SK-N-SH (cell line): ENCODE data around the gene NUDT22. TPM values are rescaled to one million over a fixed set of nuclear protein-coding genes. Genes with fewer than 3 reads are reported as not detected.

Experiments used
- CTCF ChIA-PET: fragments of 300-600, 350-600 bp; formaldehyde crosslinking; extraction: SDS; loops from one replicate; lab custom pipeline; 2021; lab: Yijun Ruan, JAX
- POLR2A ChIA-PET: fragments of 350-600 bp; sonication (Branson Sonifier 250); formaldehyde crosslinking; extraction: SDS; loops from one replicate; lab custom pipeline; 2020; ENCODE audit warnings: antibody characterized with exemption, inconsistent platforms; lab: Yijun Ruan, JAX
- DNase-seq: peaks from one replicate; pipeline ENCODE4 v3.0.0; 2012
- H2AFZ ChIP-seq: fragments of 200-600 bp; sonication (generic); 2 replicates; pipeline ENCODE4 v1.8.1; 2016; ENCODE audit warnings: antibody characterized with exemption, mild to moderate bottlenecking, low read depth
- H3F3A ChIP-seq: fragments of 200-600 bp; sonication (generic); replicated peaks from 2 replicates; pipeline ENCODE3; 2016; ENCODE audit warnings: antibody characterized with exemption, mild to moderate bottlenecking; ENCODE audit not compliant: insufficient read depth
- H3K27ac ChIP-seq, 2 experiments: fragments of 200-500 bp in 1 of 2; fragments of 200-600 bp in 1 of 2; sonication (Bioruptor generic) in 1 of 2; sonication (generic), shearing (Covaris generic) in 1 of 2; 2 replicates each; pipeline versions ENCODE4 v1.5.1 to v1.6.1; 2014 to 2016; ENCODE audit warnings: low read depth in 2 of 2, inconsistent platforms in 1 of 2, low read length in 1 of 2, mild to moderate bottlenecking in 1 of 2, mixed read lengths in 1 of 2
- H3K27me3 ChIP-seq: fragments of 200-600 bp; sonication (generic), shearing (Covaris generic); 2 replicates; pipeline ENCODE4 v1.6.1; 2016; ENCODE audit warnings: mixed run types; ENCODE audit not compliant: insufficient read depth
- H3K36me3 ChIP-seq, 2 experiments: fragments of 200-500 bp in 1 of 2; fragments of 200-600 bp in 1 of 2; sonication (Bioruptor generic) in 1 of 2; sonication (generic) in 1 of 2; replicated peaks in 1 of 2; 2 replicates each; pipeline versions ENCODE3 to v1.5.1; 2014 to 2016; ENCODE audit warnings: low read length in 1 of 2, mild to moderate bottlenecking in 1 of 2; ENCODE audit not compliant: insufficient read depth in 2 of 2, control insufficient read depth in 1 of 2
- H3K4me1 ChIP-seq, 2 experiments: fragments of 200-500 bp in 1 of 2; fragments of 200-600 bp in 1 of 2; sonication (Bioruptor generic) in 1 of 2; sonication (generic), shearing (Covaris generic) in 1 of 2; 2 replicates each; pipeline versions ENCODE4 v1.5.1 to v1.6.1; 2014 to 2016; ENCODE audit warnings: low read depth in 1 of 2, low read length in 1 of 2, mixed run types in 1 of 2; ENCODE audit not compliant: insufficient read depth in 2 of 2, control insufficient read depth in 1 of 2
- H3K4me2 ChIP-seq: fragments of 200-600 bp; sonication (generic), shearing (Covaris generic); 2 replicates; pipeline ENCODE4 v1.6.1; 2017; ENCODE audit warnings: mixed run types
- H3K4me3 ChIP-seq, 2 experiments: fragments of 200-500 bp in 1 of 2; fragments of 200-600 bp in 1 of 2; sonication (Bioruptor generic) in 1 of 2; sonication (generic), shearing (Covaris generic) in 1 of 2; 2 replicates each; pipeline versions ENCODE4 v1.5.1 to v1.8.1; 2014 to 2016; ENCODE audit warnings: low read depth in 2 of 2, inconsistent platforms in 1 of 2, low read length in 1 of 2, mild to moderate bottlenecking in 1 of 2, mixed read lengths in 1 of 2, moderate library complexity in 1 of 2
- H3K79me2 ChIP-seq: fragments of 200-600 bp; sonication (generic); 2 replicates; pipeline ENCODE4 v1.8.1; 2017; ENCODE audit warnings: mild to moderate bottlenecking; ENCODE audit not compliant: insufficient read depth
- H3K9ac ChIP-seq: fragments of 200-600 bp; sonication (generic); 2 replicates; pipeline ENCODE4 v1.6.1; 2017; ENCODE audit warnings: mixed run types
- H3K9me2 ChIP-seq: fragments of 200-600 bp; sonication (generic); 2 replicates; pipeline ENCODE4 v1.6.1; 2017; ENCODE audit warnings: mixed run types
- H3K9me3 ChIP-seq: fragments of 200-600 bp; sonication (generic); 2 replicates; pipeline ENCODE4 v1.6.1; 2017; ENCODE audit warnings: mixed run types, mild to moderate bottlenecking, moderate library complexity
- H4K20me1 ChIP-seq: fragments of 200-600 bp; sonication (generic); 2 replicates; pipeline ENCODE4 v1.6.1; 2017; ENCODE audit warnings: mild to moderate bottlenecking, mixed run types; ENCODE audit not compliant: insufficient read depth
- CHD2 ChIP-seq: fragments of 150-350 bp; IDR thresholded peaks from 2 replicates; pipeline ENCODE4 v1.6.1; 2018; ENCODE audit warnings: low read length; ENCODE audit not compliant: partially characterized antibody
- CTCF ChIP-seq: fragments of 200-600 bp; sonication (generic); IDR thresholded peaks from 2 replicates; pipeline ENCODE4 v1.6.1; 2017; ENCODE audit warnings: antibody characterized with exemption, mild to moderate bottlenecking, moderate library complexity
- ELF1 ChIP-seq: IDR thresholded peaks from 2 replicates; pipeline ENCODE4 v1.4.0; 2012
- EZH2phosphoT487 ChIP-seq: fragments of 200-600 bp; sonication (generic); IDR thresholded peaks from 2 replicates; pipeline ENCODE4 v1.6.1; 2017; ENCODE audit warnings: low read depth, mixed run types, mild to moderate bottlenecking, antibody characterized with exemption, moderate library complexity, borderline replicate concordance
- FOSL2 ChIP-seq: IDR thresholded peaks from 2 replicates; pipeline ENCODE4 v1.4.0; 2012; ENCODE audit warnings: low read depth, mild to moderate bottlenecking, moderate library complexity, borderline replicate concordance
- FOXJ3 ChIP-seq: sonication (generic); formaldehyde crosslinking; IDR thresholded peaks from 2 replicates; pipeline ENCODE4 v1.5.1; 2020; ENCODE audit warnings: mild to moderate bottlenecking, missing genetic modification reagents
- FOXM1 ChIP-seq: IDR thresholded peaks from 2 replicates; pipeline ENCODE4 v1.4.0; 2012; ENCODE audit warnings: low read depth, mild to moderate bottlenecking
- GATA2 ChIP-seq: sonication (generic); formaldehyde crosslinking; IDR thresholded peaks from 2 replicates; pipeline ENCODE4 v1.5.0; 2020; ENCODE audit warnings: mild to moderate bottlenecking, missing genetic modification reagents
- JUND ChIP-seq: IDR thresholded peaks from 2 replicates; pipeline ENCODE4 v1.4.0; 2012
- MXI1 ChIP-seq: IDR thresholded peaks from 2 replicates; pipeline ENCODE4 v1.6.1; 2012; ENCODE audit warnings: mild to moderate bottlenecking, low read depth, low read length, improper control_type of control experiment
- NFIC ChIP-seq: IDR thresholded peaks from 2 replicates; pipeline ENCODE4 v1.4.0; 2012; ENCODE audit warnings: borderline replicate concordance
- NRF1 ChIP-seq: IDR thresholded peaks from 2 replicates; pipeline ENCODE4 v1.6.1; 2012; ENCODE audit warnings: low read depth, mild to moderate bottlenecking, low read length
- PBX3 ChIP-seq: IDR thresholded peaks from 2 replicates; pipeline ENCODE4; 2012
- POLR2AphosphoS5 ChIP-seq: IDR thresholded peaks from 2 replicates; pipeline ENCODE4 v1.6.1; 2012; ENCODE audit warnings: low read depth, low read length
- RAD21 ChIP-seq: IDR thresholded peaks from 2 replicates; pipeline ENCODE4 v1.6.1; 2012; ENCODE audit warnings: mild to moderate bottlenecking, low read length
- RFX5 ChIP-seq: IDR thresholded peaks from 2 replicates; pipeline ENCODE4 v1.6.1; 2012; ENCODE audit warnings: mild to moderate bottlenecking, improper control_type of control experiment, low read length
- RXRA ChIP-seq: IDR thresholded peaks from 2 replicates; pipeline ENCODE4 v1.4.0; 2012; ENCODE audit warnings: low read depth, mild to moderate bottlenecking, borderline replicate concordance
- SIN3A ChIP-seq: IDR thresholded peaks from 2 replicates; pipeline ENCODE4 v1.6.1; 2012; ENCODE audit warnings: low read depth, mild to moderate bottlenecking, low read length, moderate library complexity, borderline replicate concordance
- TAF1 ChIP-seq: IDR thresholded peaks from 2 replicates; pipeline ENCODE4 v1.6.1; 2012; ENCODE audit warnings: low read depth, mild to moderate bottlenecking, low read length, moderate library complexity, borderline replicate concordance
- TCF12 ChIP-seq: IDR thresholded peaks from 2 replicates; pipeline ENCODE4 v1.4.0; 2012
- USF1 ChIP-seq: IDR thresholded peaks from 2 replicates; pipeline ENCODE4 v1.4.0; 2012; ENCODE audit warnings: low read depth, borderline replicate concordance
- USF2 ChIP-seq: fragments of 150-350 bp; IDR thresholded peaks from 2 replicates; pipeline ENCODE4 v1.6.1; 2017; ENCODE audit warnings: antibody characterized with exemption, low read length, low read depth, borderline replicate concordance
- ZBTB33 ChIP-seq: IDR thresholded peaks from 2 replicates; pipeline ENCODE4 v1.4.0; 2012; ENCODE audit warnings: low read depth, borderline replicate concordance
- whole genome bisulfite sequencing: methylation state at CpG from one replicate; pipeline ENCODE4 v1.1.6; 2017; ENCODE audit warnings: low lambda C conversion rate; 5-methylcytosine and 5-hydroxymethylcytosine counted together
- polyA plus RNA-seq, 3 experiments: library from polyadenylated mRNA; depleted of rRNA; stranded (reverse); fragments of >200 nt; gene quantifications; 2 replicates each; pipeline ENCODE4 v1.2.3, GENCODE V29; 2012
- TF ChIP-seq, protein P1 (sequence below): IDR thresholded peaks from 2 replicates; pipeline ENCODE4 v1.4.0; 2012; ENCODE audit warnings: low read depth
- TF ChIP-seq, protein P2 (sequence below): fragments of 150-350 bp; IDR thresholded peaks from 2 replicates; pipeline ENCODE4 v1.6.1; 2016; ENCODE audit warnings: mild to moderate bottlenecking, low read depth, low read length

The NUDT22 gene
- polyA plus RNA-seq, 1 of the 3 experiments (the other 2 are of a cell fraction) = 72.7 TPM

DNA sequence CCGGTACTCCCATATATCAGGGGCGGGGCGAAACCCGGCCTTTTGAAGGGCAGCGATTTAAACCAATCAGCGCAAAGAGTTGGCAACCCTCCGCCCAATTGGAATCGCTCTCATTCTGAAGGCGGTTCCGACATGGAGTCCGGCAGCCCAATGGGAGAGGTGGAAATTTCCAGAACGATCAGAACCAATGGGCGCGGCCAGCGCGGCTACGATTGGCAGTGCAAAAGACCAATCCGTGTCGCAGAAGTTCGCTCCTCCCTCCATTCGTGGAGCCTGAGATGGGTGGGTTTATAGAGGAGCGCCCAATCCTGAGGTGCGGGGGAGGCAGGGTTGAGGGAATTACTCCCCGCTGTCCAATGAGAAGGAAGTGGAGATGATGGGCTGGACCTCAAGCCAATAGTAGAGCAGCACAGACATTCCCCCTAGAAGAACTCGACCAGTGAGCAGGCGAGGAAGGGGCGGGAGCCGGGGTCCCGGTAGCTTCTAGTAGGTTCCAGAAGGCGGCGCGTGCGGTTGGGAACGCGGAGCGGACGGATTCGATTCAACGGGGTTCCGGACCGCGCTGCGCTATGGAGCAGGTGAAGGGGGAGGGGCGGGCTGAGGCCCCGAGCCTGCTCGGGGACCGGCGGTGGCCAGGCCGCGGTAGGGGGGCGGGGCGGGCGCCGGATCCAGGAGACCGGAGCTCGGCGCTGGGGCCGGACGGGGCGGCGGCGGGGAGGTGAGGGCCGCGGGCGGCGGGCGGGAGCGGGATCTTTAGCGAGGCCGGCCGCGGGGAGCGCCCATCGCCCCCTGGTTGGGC is 40.2 kb upstream of the NUDT22 start, which contains the start of gene STIP1:
Gene STIP1 (plus strand): TSS at position 479 of the 799 bp plus-strand sequence. CDS start 91 bp downstream, at position 570.
- 1% methylated on average over 12 of the region's 74 CpGs for WGBS
- peaks cover 0 to 8% of the 10 kb centered on the region in 2 experiments for H3K36me3 ChIP-seq
- peak within 1 kb of the TSS; percentile 78 for H3K9ac ChIP-seq
- CTCF ChIA-PET = interaction anchor here (1.0 to 2.7 kb wide), 9 partner anchors 9 to 242 kb away, joined by 3 to 10 read pairs (median 5); partner anchors contain the start of gene FERMT3
- H3K4me1 ChIP-seq = peaks cover 9 to 25% of the 10 kb centered on the region in 2 experiments; a peak in 3 of 4 replicates
- H3K4me2 ChIP-seq = peak within 1 kb of the TSS; percentile 83
- H3K9me2 ChIP-seq = no peaks in the 10 kb centered on the region
- POLR2A ChIA-PET = interaction anchor here (0.6 to 1.9 kb wide), 14 partner anchors 15 to 1314 kb away, joined by 3 to 9 read pairs (median 4); partner anchors contain the start of gene NUDT22
- DNase-seq = peak; percentile 96
- peak within 1 kb of the TSS; percentile 32; the same call in 1 of the 2 replicates for H2AFZ ChIP-seq
- no peaks in the 10 kb centered on the region for H3K9me3 ChIP-seq
- H3K27ac ChIP-seq = peak within 1 kb of the TSS; percentile 88 to 90
- peaks cover 20% of the 10 kb centered on the region for H4K20me1 ChIP-seq
- H3K27me3 ChIP-seq = no peaks in the 10 kb centered on the region
- H3F3A ChIP-seq = peaks cover 19% of the 10 kb centered on the region
- H3K4me3 ChIP-seq = peak within 1 kb of the TSS; percentile 59 to 67
- H3K79me2 ChIP-seq = peaks cover 30% of the 10 kb centered on the region
- no peak for TF ChIP-seq FOXM1
- peak; percentile 97 for TF ChIP-seq CHD2
- TF ChIP-seq EZH2phosphoT487 = no peak
- TF ChIP-seq, protein P1, sequence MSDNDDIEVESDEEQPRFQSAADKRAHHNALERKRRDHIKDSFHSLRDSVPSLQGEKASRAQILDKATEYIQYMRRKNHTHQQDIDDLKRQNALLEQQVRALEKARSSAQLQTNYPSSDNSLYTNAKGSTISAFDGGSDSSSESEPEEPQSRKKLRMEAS = peak; percentile 97
- no peak for TF ChIP-seq NFIC
- TF ChIP-seq, protein P2, sequence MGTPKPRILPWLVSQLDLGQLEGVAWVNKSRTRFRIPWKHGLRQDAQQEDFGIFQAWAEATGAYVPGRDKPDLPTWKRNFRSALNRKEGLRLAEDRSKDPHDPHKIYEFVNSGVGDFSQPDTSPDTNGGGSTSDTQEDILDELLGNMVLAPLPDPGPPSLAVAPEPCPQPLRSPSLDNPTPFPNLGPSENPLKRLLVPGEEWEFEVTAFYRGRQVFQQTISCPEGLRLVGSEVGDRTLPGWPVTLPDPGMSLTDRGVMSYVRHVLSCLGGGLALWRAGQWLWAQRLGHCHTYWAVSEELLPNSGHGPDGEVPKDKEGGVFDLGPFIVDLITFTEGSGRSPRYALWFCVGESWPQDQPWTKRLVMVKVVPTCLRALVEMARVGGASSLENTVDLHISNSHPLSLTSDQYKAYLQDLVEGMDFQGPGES = peak; percentile 100
- TF ChIP-seq POLR2AphosphoS5 = peak; percentile 83; the same call in 1 of the 2 replicates
- no peak for TF ChIP-seq JUND
- peak; percentile 81 for TF ChIP-seq MXI1
- TF ChIP-seq RFX5 = no peak
- no peak for TF ChIP-seq TCF12
- TF ChIP-seq FOXJ3 (CRISPR knock-in tag) = no peak
- TF ChIP-seq ZBTB33 = no peak
- TF ChIP-seq USF2 = no peak
- peak; percentile 99 for TF ChIP-seq PBX3
- TF ChIP-seq FOSL2 = no peak
- peak; percentile 93 for TF ChIP-seq TAF1
- TF ChIP-seq ELF1 = peak; percentile 67
- TF ChIP-seq CTCF = peak; percentile 29; the same call in 1 of the 2 replicates
- no peak for TF ChIP-seq USF1
- TF ChIP-seq NRF1 = no peak
- peak; percentile 95; the same call in 1 of the 2 replicates for TF ChIP-seq SIN3A
- TF ChIP-seq RXRA = no peak
- TF ChIP-seq GATA2 (CRISPR knock-in tag) = no peak
- no peak for TF ChIP-seq RAD21
